Body of pancreas (tissue), 4 donors: ENCODE measurements around the gene LYL1.

Experiments used
- POLR2A ChIP-seq, 3 donors: fragments of 450-650 bp; IDR thresholded peaks; one replicate each; pipeline ENCODE4 v1.6.1; 2016; ENCODE audit warnings: antibody characterized with exemption in 3 of 3, mild to moderate bottlenecking in 2 of 3
- TF ChIP-seq, protein P1 (sequence below), 7 experiments: fragments of 450-650 bp in 4 of 7; fragments of 200-600 bp in 3 of 7; sonication (generic) in 3 of 7; IDR thresholded peaks; one replicate each; pipeline ENCODE4 v1.5.1; 2016 to 2019; ENCODE audit warnings: antibody characterized with exemption in 7 of 7

DNA sequence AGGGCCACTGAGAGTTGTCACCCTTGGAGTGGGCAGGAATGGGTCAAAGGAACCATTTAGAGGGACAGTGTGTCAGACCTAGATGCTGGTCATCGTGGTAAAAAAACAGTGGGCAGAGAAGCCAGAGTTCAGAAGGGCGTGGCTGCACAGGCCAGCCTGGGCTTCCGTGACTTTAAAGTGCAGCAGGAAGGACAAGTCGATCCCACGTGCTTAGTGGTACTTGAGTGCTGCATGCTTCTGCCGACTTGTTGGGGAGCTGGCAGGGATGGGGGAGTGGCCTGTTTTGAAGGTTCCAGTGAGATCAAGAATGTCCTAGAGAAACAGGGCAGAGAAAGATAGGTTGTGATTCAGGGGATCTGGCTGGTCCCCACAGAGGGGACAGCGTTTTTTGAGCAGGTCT is 17.0 kb downstream of the LYL1 start:
- TF ChIP-seq POLR2A (IDR thresholded peaks at IDR 0.05) = no peak
- TF ChIP-seq, protein P1, sequence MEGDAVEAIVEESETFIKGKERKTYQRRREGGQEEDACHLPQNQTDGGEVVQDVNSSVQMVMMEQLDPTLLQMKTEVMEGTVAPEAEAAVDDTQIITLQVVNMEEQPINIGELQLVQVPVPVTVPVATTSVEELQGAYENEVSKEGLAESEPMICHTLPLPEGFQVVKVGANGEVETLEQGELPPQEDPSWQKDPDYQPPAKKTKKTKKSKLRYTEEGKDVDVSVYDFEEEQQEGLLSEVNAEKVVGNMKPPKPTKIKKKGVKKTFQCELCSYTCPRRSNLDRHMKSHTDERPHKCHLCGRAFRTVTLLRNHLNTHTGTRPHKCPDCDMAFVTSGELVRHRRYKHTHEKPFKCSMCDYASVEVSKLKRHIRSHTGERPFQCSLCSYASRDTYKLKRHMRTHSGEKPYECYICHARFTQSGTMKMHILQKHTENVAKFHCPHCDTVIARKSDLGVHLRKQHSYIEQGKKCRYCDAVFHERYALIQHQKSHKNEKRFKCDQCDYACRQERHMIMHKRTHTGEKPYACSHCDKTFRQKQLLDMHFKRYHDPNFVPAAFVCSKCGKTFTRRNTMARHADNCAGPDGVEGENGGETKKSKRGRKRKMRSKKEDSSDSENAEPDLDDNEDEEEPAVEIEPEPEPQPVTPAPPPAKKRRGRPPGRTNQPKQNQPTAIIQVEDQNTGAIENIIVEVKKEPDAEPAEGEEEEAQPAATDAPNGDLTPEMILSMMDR (IDR thresholded peaks at IDR 0.05) = no peak
